ENCODE measurements around the gene PITPNM1.

DNA sequence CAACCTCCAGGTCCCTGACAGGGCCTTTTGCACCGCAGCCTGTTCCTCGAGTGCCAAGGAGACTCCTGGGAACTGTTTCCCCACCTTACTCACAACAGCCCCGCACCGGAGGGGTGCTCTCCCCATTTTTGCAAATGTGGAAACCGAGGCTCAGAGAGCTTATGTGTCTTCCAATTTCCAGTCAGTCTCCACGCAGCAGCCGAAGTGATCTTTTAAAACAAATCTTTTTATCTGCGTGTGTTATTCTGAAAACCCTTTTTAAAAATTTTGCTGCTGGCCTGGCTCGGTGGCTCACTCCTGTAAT is 35.7 kb downstream of the PITPNM1 start:
- TF ChIP-seq, protein P1, sequence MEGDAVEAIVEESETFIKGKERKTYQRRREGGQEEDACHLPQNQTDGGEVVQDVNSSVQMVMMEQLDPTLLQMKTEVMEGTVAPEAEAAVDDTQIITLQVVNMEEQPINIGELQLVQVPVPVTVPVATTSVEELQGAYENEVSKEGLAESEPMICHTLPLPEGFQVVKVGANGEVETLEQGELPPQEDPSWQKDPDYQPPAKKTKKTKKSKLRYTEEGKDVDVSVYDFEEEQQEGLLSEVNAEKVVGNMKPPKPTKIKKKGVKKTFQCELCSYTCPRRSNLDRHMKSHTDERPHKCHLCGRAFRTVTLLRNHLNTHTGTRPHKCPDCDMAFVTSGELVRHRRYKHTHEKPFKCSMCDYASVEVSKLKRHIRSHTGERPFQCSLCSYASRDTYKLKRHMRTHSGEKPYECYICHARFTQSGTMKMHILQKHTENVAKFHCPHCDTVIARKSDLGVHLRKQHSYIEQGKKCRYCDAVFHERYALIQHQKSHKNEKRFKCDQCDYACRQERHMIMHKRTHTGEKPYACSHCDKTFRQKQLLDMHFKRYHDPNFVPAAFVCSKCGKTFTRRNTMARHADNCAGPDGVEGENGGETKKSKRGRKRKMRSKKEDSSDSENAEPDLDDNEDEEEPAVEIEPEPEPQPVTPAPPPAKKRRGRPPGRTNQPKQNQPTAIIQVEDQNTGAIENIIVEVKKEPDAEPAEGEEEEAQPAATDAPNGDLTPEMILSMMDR (IDR thresholded peaks at IDR 0.05): no peak
- no peak for TF ChIP-seq POLR2A (IDR thresholded peaks at IDR 0.05)
